HEK293 (cell line): ENCODE results near the gene DXO.

Source experiments
- CTCF ChIA-PET: fragments of 350-600 bp; formaldehyde crosslinking; extraction: SDS; loops from one replicate; lab custom pipeline; 2021; ENCODE audit warnings: antibody characterized with exemption; lab: Yijun Ruan, JAX
- POLR2A ChIA-PET: fragments of 300-600 bp; formaldehyde crosslinking; extraction: SDS; loops from one replicate; lab custom pipeline; 2020; ENCODE audit warnings: antibody characterized with exemption, inconsistent platforms; lab: Yijun Ruan, JAX
- H3K27ac ChIP-seq: fragments of 200-500 bp; sonication (Bioruptor generic); 2 replicates; pipeline ENCODE4 v1.5.1; 2014; ENCODE audit warnings: low read depth, low read length, control low read depth, inconsistent platforms; ENCODE audit errors: extremely low read depth
- H3K36me3 ChIP-seq, 2 experiments: fragments of 200-500 bp in 1 of 2; sonication (Bioruptor generic) in 1 of 2; 1 replicate in 1 of 2; 2 replicates in 1 of 2; pipeline ENCODE4 v1.5.1; 2014 to 2017; ENCODE audit warnings: inconsistent platforms in 2 of 2, low read length in 2 of 2; ENCODE audit not compliant: control insufficient read depth in 2 of 2, insufficient read depth in 1 of 2
- H3K4me1 ChIP-seq: fragments of 200-500 bp; sonication (Bioruptor generic); 2 replicates; pipeline ENCODE4 v1.5.1; 2014; ENCODE audit warnings: mild to moderate bottlenecking, low read length, inconsistent platforms; ENCODE audit not compliant: control insufficient read depth, insufficient read depth
- H3K4me3 ChIP-seq: 2 replicates; pipeline ENCODE4 v1.5.1; 2011; ENCODE audit warnings: low read depth, mild to moderate bottlenecking, control low read depth, low read length, moderate library complexity
- H3K9me3 ChIP-seq: fragments of 200-500 bp; sonication (Bioruptor generic); 2 replicates; pipeline ENCODE4 v1.5.1; 2014; ENCODE audit warnings: low read depth, low read length, inconsistent platforms; ENCODE audit not compliant: control insufficient read depth, insufficient read depth
- ATF2 ChIP-seq: fragments of 450-650 bp; formaldehyde crosslinking; IDR thresholded peaks from 2 replicates; pipeline ENCODE4 v1.5.1; 2016; ENCODE audit warnings: missing biosample characterization, missing genetic modification characterization, low read depth
- ELK4 ChIP-seq: IDR thresholded peaks from 2 replicates; pipeline ENCODE4 v1.6.1; 2011; ENCODE audit warnings: mild to moderate bottlenecking, low read depth, low read length, borderline replicate concordance
- GLIS1 ChIP-seq: fragments of 450-650 bp; formaldehyde crosslinking; IDR thresholded peaks from 2 replicates; pipeline ENCODE4 v1.5.1; 2016; ENCODE audit warnings: missing biosample characterization, missing genetic modification characterization
- GLIS2 ChIP-seq: fragments of 450-650 bp; formaldehyde crosslinking; IDR thresholded peaks from 2 replicates; pipeline ENCODE4 v1.5.1; 2016; ENCODE audit warnings: missing biosample characterization, missing genetic modification characterization
- SCRT1 ChIP-seq: fragments of 450-650 bp; formaldehyde crosslinking; IDR thresholded peaks from 2 replicates; pipeline ENCODE4 v1.5.1; 2016; ENCODE audit warnings: missing biosample characterization, missing genetic modification characterization, borderline replicate concordance
- TCF7L2 ChIP-seq: IDR thresholded peaks from 2 replicates; pipeline ENCODE4 v1.6.1; 2011; ENCODE audit warnings: low read depth, mild to moderate bottlenecking, inconsistent platforms, low read length, moderate library complexity, borderline replicate concordance
- ZFHX2 ChIP-seq: fragments of 450-650 bp; formaldehyde crosslinking; conservative IDR thresholded peaks from 2 replicates; pipeline ENCODE4 v1.5.1; 2016; ENCODE audit warnings: missing biosample characterization, missing genetic modification characterization
- ZNF10 ChIP-seq: fragments of 450-650 bp; formaldehyde crosslinking; IDR thresholded peaks from 2 replicates; pipeline ENCODE4 v1.5.1; 2017; ENCODE audit warnings: missing biosample characterization, missing genetic modification characterization
- ZNF114 ChIP-seq: fragments of 450-650 bp; formaldehyde crosslinking; IDR thresholded peaks from 2 replicates; pipeline ENCODE4 v1.5.0; 2017; ENCODE audit warnings: missing biosample characterization, missing genetic modification characterization
- ZNF132 ChIP-seq: fragments of 450-650 bp; formaldehyde crosslinking; IDR thresholded peaks from 2 replicates; pipeline ENCODE4 v1.5.1; 2017; ENCODE audit warnings: missing biosample characterization, missing genetic modification characterization, borderline replicate concordance
- ZNF133 ChIP-seq: fragments of 450-650 bp; formaldehyde crosslinking; IDR thresholded peaks from 2 replicates; pipeline ENCODE4 v1.5.1; 2016; ENCODE audit warnings: missing biosample characterization, missing genetic modification characterization
- ZNF292 ChIP-seq: fragments of 450-650 bp; formaldehyde crosslinking; IDR thresholded peaks from 2 replicates; pipeline ENCODE4 v1.5.1; 2016; ENCODE audit warnings: low read depth, missing biosample characterization, missing genetic modification characterization, borderline replicate concordance
- ZNF302 ChIP-seq: fragments of 450-650 bp; formaldehyde crosslinking; IDR thresholded peaks from 2 replicates; pipeline ENCODE4 v1.5.1; 2016; ENCODE audit warnings: missing biosample characterization, missing genetic modification characterization, low read depth
- ZNF366 ChIP-seq: fragments of 450-650 bp; formaldehyde crosslinking; conservative IDR thresholded peaks from 2 replicates; pipeline ENCODE4 v1.5.1; 2016; ENCODE audit warnings: missing biosample characterization, missing genetic modification characterization
- ZNF501 ChIP-seq: fragments of 450-650 bp; formaldehyde crosslinking; IDR thresholded peaks from 2 replicates; pipeline ENCODE4 v1.5.1; 2016; ENCODE audit warnings: missing biosample characterization, missing genetic modification characterization
- ZNF585B ChIP-seq: fragments of 450-650 bp; formaldehyde crosslinking; IDR thresholded peaks from 2 replicates; pipeline ENCODE4 v1.5.1; 2016; ENCODE audit warnings: missing biosample characterization, missing genetic modification characterization
- ZNF600 ChIP-seq: fragments of 450-650 bp; formaldehyde crosslinking; IDR thresholded peaks from 2 replicates; pipeline ENCODE4 v1.5.1; 2016; ENCODE audit warnings: missing biosample characterization, missing genetic modification characterization
- ZSCAN16 ChIP-seq: fragments of 450-650 bp; formaldehyde crosslinking; IDR thresholded peaks from 2 replicates; pipeline ENCODE4 v1.5.1; 2016; ENCODE audit warnings: missing biosample characterization, missing genetic modification characterization
- ZSCAN4 ChIP-seq: fragments of 450-650 bp; formaldehyde crosslinking; IDR thresholded peaks from 2 replicates; pipeline ENCODE4 v1.5.1; 2017; ENCODE audit warnings: missing biosample characterization, missing genetic modification characterization
- ZSCAN5A ChIP-seq: fragments of 450-650 bp; formaldehyde crosslinking; IDR thresholded peaks from 2 replicates; pipeline ENCODE4 v1.5.1; 2016; ENCODE audit warnings: missing biosample characterization, missing genetic modification characterization

The DXO gene

GRCh38 chr6:31970604-31971271 is 1.2 kb downstream of the DXO start (continued):
- TF ChIP-seq ELK4 (no peak), SCRT1 (tag by site-specific recombination) (no peak), ZNF292 (no peak), ZSCAN4 (tag by site-specific recombination) (no peak), ZSCAN5A (tag by site-specific recombination) (no peak), ZNF114 (tag by site-specific recombination) (no peak), ZNF132 (tag by site-specific recombination) (no peak)

GRCh38 chr6:31969712-31970603 is 2.0 kb downstream of the DXO start:
- Histone ChIP-seq H3K9me3 (no peaks in the 10 kb centered on the region), H3K36me3 (peaks cover 13 to 64% of the 10 kb centered on the region in 2 experiments; a peak in 2 of 3 replicates), H3K4me3 (no peak overlapping the region; the same call in 1 of the 2 replicates), H3K27ac (no peak overlapping the region; the same call in none of the 2 replicates), H3K4me1 (peaks cover 5% of the 10 kb centered on the region)
- TF ChIP-seq TCF7L2 = no peak
- TF ChIP-seq ZNF600 (tag by site-specific recombination) = peak; percentile 46; the same call in 1 of the 2 replicates
- peak; percentile 39; the same call in 1 of the 2 replicates for TF ChIP-seq GLIS2 (tag by site-specific recombination)
- peak; percentile 24; the same call in 1 of the 2 replicates for TF ChIP-seq ZFHX2 (tag by site-specific recombination)
- TF ChIP-seq ZNF10 = 0 out of 2 replicates have a peak, but pooled peaks have one; percentile 22
- no peak for TF ChIP-seq ZNF302 (tag by site-specific recombination)
- peak; percentile 35 for TF ChIP-seq GLIS1 (tag by site-specific recombination)
- POLR2A ChIA-PET = interaction anchor here (0.6 to 4.6 kb wide), 8 partner anchors 8 to 305 kb away, joined by 3 to 64 read pairs (median 6); partner anchors contain the start of genes EHMT2, GPANK1, HSPA1B and NELFE
- CTCF ChIA-PET = interaction anchor here (0.6 to 2.0 kb wide), 5 partner anchors 12 to 1290 kb away, joined by 3 to 7 read pairs (median 5); no protein-coding TSS in a partner anchor

GRCh38 chr6:31968791-31969711 is 2.9 kb downstream of the DXO start:
- Histone ChIP-seq H3K27ac (peak overlapping the region; percentile 6; the same call in 1 of the 2 replicates), H3K36me3 (peaks cover 13 to 70% of the 10 kb centered on the region in 2 experiments; a peak in 2 of 3 replicates), H3K9me3 (no peaks in the 10 kb centered on the region), H3K4me3 (no peak overlapping the region), H3K4me1 (peaks cover 5% of the 10 kb centered on the region)
- POLR2A ChIA-PET = interaction anchor here (0.6 to 4.6 kb wide), 8 partner anchors 7 to 142 kb away, joined by 3 to 64 read pairs (median 8); partner anchors contain the start of genes EHMT2, HSPA1B, NELFE and SKIC2
- CTCF ChIA-PET = interaction anchor here (0.6 to 2.0 kb wide), 4 partner anchors 12 to 1291 kb away, joined by 3 to 7 read pairs (median 6); no protein-coding TSS in a partner anchor
- TF ChIP-seq ATF2 (tag by site-specific recombination) (no peak), ZNF133 (tag by site-specific recombination) (no peak), ZNF366 (tag by site-specific recombination) (no peak), ZNF501 (tag by site-specific recombination) (no peak), ZNF585B (no peak), ZSCAN16 (tag by site-specific recombination) (no peak)
